GM08714 (cell line): ENCODE results near the gene PLA2G7.
"Not testable (repeated sequence)": the region's sequence is repeated elsewhere in the genome, so short reads cannot be mapped to it uniquely, and the experiment has no call there.

ENCODE experiments used
- H3K4me3 ChIP-seq: fragments of 200-500 bp; sonication (Bioruptor generic); 2 replicates; pipeline ENCODE4 v1.5.1; 2014; ENCODE audit warnings: mild to moderate bottlenecking, low read length, inconsistent platforms
- ZNF274 ChIP-seq: IDR thresholded peaks from 2 replicates; pipeline ENCODE4 v1.6.1; 2012; ENCODE audit warnings: mild to moderate bottlenecking, low read depth, low read length

PLA2G7 gene

GRCh38 chr6:46758960-46759753, 24.0 kb upstream of the PLA2G7 start:
- no peak for TF ChIP-seq ZNF274
- H3K4me3 ChIP-seq = no peak overlapping the region

- H3K4me3 ChIP-seq = no peak overlapping the region
- no peak for TF ChIP-seq ZNF274
Measured at GRCh38 chr6:46757214-46757596, 22.0 kb upstream of the PLA2G7 start.

GRCh38 chr6:46756469-46757213, 21.5 kb upstream of the PLA2G7 start:
- no peak for TF ChIP-seq ZNF274
- H3K4me3 ChIP-seq = no peak overlapping the region

GRCh38 chr6:46755865-46756264, 20.7 kb upstream of the PLA2G7 start:
- TF ChIP-seq ZNF274 = no peak
- H3K4me3 ChIP-seq = no peak overlapping the region

GRCh38 chr6:46751658-46752057, 16.5 kb upstream of the PLA2G7 start:
- no peak for TF ChIP-seq ZNF274
- H3K4me3 ChIP-seq = no peak overlapping the region

GRCh38 chr6:46749731-46750130, 14.6 kb upstream of the PLA2G7 start:
- TF ChIP-seq ZNF274 = no peak
- no peak overlapping the region for H3K4me3 ChIP-seq

- TF ChIP-seq ZNF274 = no peak
- no peak overlapping the region for H3K4me3 ChIP-seq
Measured at GRCh38 chr6:46748940-46749503, 13.8 kb upstream of the PLA2G7 start.

GRCh38 chr6:46746696-46747095, 11.5 kb upstream of the PLA2G7 start, which contains the start of gene ANKRD66:
Gene ANKRD66 (plus strand): TSS chr6:46746933. CDS start chr6:46751949, 5,016 bp downstream.
- no peak within 1 kb of the TSS for H3K4me3 ChIP-seq
- TF ChIP-seq ZNF274 = no peak

GRCh38 chr6:46745973-46746372, 10.8 kb upstream of the PLA2G7 start:
- TF ChIP-seq ZNF274 = no peak
- no peak overlapping the region for H3K4me3 ChIP-seq

GRCh38 chr6:46744159-46744725, 9.1 kb upstream of the PLA2G7 start:
- H3K4me3 ChIP-seq = not testable (repeated sequence)

GRCh38 chr6:46743425-46744158, 8.4 kb upstream of the PLA2G7 start:
- TF ChIP-seq ZNF274 = no peak
- H3K4me3 ChIP-seq = no peak overlapping the region

- H3K4me3 ChIP-seq = no peak overlapping the region
- no peak for TF ChIP-seq ZNF274
Measured at GRCh38 chr6:46741910-46742309, 6.7 kb upstream of the PLA2G7 start.

- H3K4me3 ChIP-seq = no peak overlapping the region
Measured at GRCh38 chr6:46741482-46741881, 6.3 kb upstream of the PLA2G7 start.

GRCh38 chr6:46736906-46737305, 1.7 kb upstream of the PLA2G7 start:
- no peak for TF ChIP-seq ZNF274
- H3K4me3 ChIP-seq = no peak overlapping the region

More at GRCh38 chr6:46741482-46741881, 6.3 kb upstream of the PLA2G7 start:
- no peak for TF ChIP-seq ZNF274
